Vagina (tissue), 2 donors: ENCODE data around the gene CRABP1. TPM values are rescaled to one million over a fixed set of nuclear protein-coding genes. Genes with fewer than 3 reads are reported as not detected.

Experiments
- DNase-seq, 2 donors: peaks; one replicate each; pipeline ENCODE4 v3.0.0-alpha.2; 2017; ENCODE audit errors: extremely low spot score in 2 of 2
- H3K27ac ChIP-seq: fragments of 200-600 bp; sonication (generic); one replicate; pipeline ENCODE4 v1.5.1; 2019
- H3K27me3 ChIP-seq: fragments of 200-600 bp; sonication (generic); one replicate; pipeline ENCODE4 v1.5.1; 2019
- H3K36me3 ChIP-seq, 2 donors: fragments of 200-600 bp; sonication (generic); one replicate each; pipeline ENCODE4 v1.5.1; 2017 to 2019
- H3K4me1 ChIP-seq: fragments of 200-600 bp; sonication (generic); one replicate; pipeline ENCODE4 v1.5.1; 2019
- H3K4me3 ChIP-seq, 2 donors: fragments of 200-600 bp; sonication (generic); 1 replicate in 1 of 2; 2 replicates in 1 of 2; pipeline ENCODE4 v1.5.1; 2016 to 2019
- H3K9me3 ChIP-seq: fragments of 200-600 bp; sonication (generic); one replicate; pipeline ENCODE4 v1.5.1; 2019
- POLR2A ChIP-seq, 2 donors: fragments of 450-650 bp; IDR thresholded peaks; one replicate each; pipeline ENCODE4 v1.6.1; 2017; ENCODE audit warnings: antibody characterized with exemption in 2 of 2, mild to moderate bottlenecking in 2 of 2, moderate library complexity in 2 of 2
- POLR2AphosphoS5 ChIP-seq, 2 donors: sonication (generic); formaldehyde crosslinking; IDR thresholded peaks; one replicate each; pipeline ENCODE4 v1.9.0; 2017; ENCODE audit warnings: antibody characterized with exemption in 2 of 2, mild to moderate bottlenecking in 2 of 2, low read depth in 1 of 2; ENCODE audit not compliant: insufficient read depth in 1 of 2
- intact Hi-C: fragments of 100-400 bp; cut with DNase I; formaldehyde crosslinking; loops from one replicate; pipeline ENCODE4 v1.15.1; 2023
- total RNA-seq: library from RNA; depleted of rRNA; stranded (reverse); fragments of >200 nt; gene quantifications from one replicate; pipeline ENCODE4 v1.2.3, GENCODE V29; 2016
- TF ChIP-seq, protein P1 (sequence below), 3 experiments: fragments of 450-650 bp in 2 of 3; fragments of 200-600 bp in 1 of 3; sonication (generic) in 1 of 3; IDR thresholded peaks; one replicate each; pipeline ENCODE4 v1.5.1; 2017 to 2019; ENCODE audit warnings: antibody characterized with exemption in 3 of 3, mild to moderate bottlenecking in 2 of 3, moderate library complexity in 2 of 3

The CRABP1 gene
- total RNA-seq, 1 donor from 2014 or later = not detected

DNA sequence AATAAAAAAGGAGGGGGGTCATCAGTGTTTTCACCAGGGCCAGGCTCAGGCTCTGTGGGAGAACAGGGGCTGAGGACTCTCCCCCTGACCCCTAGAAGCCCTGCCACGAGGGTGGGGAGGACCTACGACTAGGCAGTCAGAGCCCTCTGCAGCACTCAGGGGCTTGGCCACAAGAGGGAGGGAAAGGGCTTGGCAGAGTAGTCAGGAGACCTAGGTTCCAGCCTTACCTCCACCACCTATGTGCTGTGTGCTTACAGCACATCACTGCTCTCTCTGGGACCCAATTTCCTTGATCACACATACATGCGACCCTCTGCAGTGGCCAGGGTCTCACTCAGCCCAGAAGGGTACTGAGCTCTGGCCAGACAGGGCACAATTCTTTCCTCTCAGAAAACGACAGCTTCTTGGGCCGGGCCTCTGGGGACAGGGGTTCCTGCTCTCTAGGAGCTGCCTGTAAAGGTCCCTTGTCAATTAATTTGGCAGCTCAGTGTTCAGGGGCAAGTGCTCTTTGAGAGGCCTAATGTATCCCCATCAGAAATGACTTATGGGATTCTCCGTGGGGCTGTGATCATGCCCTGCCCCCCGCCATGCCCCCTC, 24.4 kb upstream of the CRABP1 start:
- H3K4me1 ChIP-seq = no peaks in the 10 kb centered on the region
- H3K4me3 ChIP-seq = no peak overlapping the region
- no peaks in the 10 kb centered on the region for H3K36me3 ChIP-seq
- no peaks in the 10 kb centered on the region for H3K27me3 ChIP-seq
- intact Hi-C loops = loop anchor here (10.0 kb wide), 1 partner anchor 109 kb away; no protein-coding TSS in a partner anchor
- H3K27ac ChIP-seq = no peak overlapping the region
- TF ChIP-seq POLR2A (IDR thresholded peaks at IDR 0.05) (no peak), POLR2AphosphoS5 (IDR thresholded peaks at IDR 0.05; ENCODE audit: insufficient read depth in 1 of 2, low read depth in 1 of 2) (no peak)
- TF ChIP-seq, protein P1, sequence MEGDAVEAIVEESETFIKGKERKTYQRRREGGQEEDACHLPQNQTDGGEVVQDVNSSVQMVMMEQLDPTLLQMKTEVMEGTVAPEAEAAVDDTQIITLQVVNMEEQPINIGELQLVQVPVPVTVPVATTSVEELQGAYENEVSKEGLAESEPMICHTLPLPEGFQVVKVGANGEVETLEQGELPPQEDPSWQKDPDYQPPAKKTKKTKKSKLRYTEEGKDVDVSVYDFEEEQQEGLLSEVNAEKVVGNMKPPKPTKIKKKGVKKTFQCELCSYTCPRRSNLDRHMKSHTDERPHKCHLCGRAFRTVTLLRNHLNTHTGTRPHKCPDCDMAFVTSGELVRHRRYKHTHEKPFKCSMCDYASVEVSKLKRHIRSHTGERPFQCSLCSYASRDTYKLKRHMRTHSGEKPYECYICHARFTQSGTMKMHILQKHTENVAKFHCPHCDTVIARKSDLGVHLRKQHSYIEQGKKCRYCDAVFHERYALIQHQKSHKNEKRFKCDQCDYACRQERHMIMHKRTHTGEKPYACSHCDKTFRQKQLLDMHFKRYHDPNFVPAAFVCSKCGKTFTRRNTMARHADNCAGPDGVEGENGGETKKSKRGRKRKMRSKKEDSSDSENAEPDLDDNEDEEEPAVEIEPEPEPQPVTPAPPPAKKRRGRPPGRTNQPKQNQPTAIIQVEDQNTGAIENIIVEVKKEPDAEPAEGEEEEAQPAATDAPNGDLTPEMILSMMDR (IDR thresholded peaks at IDR 0.05) = no peak
- H3K9me3 ChIP-seq = no peaks in the 10 kb centered on the region
- DNase-seq = no peak

DNA sequence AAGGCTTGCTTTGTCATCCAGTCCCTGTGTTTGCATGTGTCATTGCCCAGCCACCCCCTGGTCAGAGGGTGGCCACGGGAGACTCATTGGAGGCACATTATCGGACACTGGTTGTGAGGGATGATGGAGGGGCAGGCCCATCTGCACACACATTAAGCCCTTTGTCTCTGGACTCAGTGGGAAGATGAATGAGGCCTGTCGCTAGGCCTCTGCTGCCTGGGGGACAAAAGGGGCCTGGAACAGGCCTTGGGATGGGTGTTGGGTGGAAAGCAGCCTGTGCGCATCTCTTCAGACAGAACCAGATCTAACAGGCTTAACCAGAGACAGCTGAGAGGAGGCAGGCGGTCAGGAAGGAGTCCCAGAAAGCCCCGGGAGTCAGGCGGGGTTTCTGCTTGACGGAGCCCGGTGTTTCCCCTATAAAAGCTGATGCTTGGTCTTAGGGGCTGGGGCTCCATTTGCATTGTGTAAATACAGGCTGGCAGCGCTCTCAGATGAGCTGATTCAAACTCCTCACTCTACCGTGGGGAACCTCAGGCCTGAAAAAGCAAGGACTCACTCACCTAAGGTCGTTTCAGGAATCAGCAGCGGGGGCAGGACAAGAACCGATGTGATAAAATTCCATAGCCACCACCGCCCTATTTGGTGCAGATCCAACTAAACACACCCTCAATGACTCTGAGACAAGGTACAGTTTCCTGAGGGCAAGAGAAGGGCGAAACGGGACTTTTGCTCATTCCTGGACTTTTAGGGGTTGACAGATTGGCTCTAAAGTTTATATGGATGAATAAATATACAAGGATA, 23.7 kb upstream of the CRABP1 start:
- intact Hi-C loops = loop anchor here (10.0 kb wide), 1 partner anchor 108 kb away; no protein-coding TSS in a partner anchor
- Histone ChIP-seq H3K27ac (no peak overlapping the region), H3K36me3 (no peaks in the 10 kb centered on the region), H3K27me3 (no peaks in the 10 kb centered on the region), H3K4me3 (no peak overlapping the region), H3K9me3 (no peaks in the 10 kb centered on the region), H3K4me1 (no peaks in the 10 kb centered on the region)
- no peak for TF ChIP-seq POLR2A (IDR thresholded peaks at IDR 0.05)
- TF ChIP-seq POLR2AphosphoS5 (IDR thresholded peaks at IDR 0.05; ENCODE audit: insufficient read depth in 1 of 2, low read depth in 1 of 2) = no peak
- TF ChIP-seq, protein P1 (IDR thresholded peaks at IDR 0.05) = no peak
- no peak for DNase-seq

DNA sequence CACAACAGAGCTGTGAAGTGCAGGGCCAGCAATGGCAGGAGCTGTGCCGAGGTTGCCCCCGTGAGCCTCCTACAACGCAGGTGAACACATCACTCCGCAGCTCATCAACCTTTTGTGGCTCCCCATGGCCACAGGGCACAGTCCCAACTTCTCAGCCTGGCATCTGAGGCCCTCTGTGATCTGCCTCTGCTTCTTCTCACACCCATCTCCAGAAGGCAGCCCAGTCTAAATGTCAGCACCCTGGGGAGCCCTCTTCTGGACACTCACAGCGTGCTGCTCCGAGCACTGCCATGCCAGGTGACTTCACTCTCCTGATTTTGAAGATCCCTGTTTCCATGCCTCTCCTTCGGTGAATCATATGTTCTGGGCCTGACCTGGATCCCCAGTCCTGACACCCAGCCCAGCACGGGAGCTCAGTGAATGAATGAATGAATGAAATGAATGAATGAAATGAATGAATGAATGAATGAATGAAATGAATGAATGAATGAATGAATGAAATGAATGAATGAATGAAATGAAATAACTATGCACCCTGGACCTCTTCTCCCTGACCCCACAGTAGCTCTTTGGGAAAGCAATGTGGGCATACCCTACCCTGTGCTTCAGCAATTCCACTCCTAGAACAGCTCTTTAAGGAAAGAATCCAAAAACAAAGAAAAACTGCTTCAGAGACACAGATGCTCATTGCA, 22.9 kb upstream of the CRABP1 start:
- no peak overlapping the region for H3K27ac ChIP-seq
- H3K4me3 ChIP-seq = no peak overlapping the region
- DNase-seq = no peak
- H3K9me3 ChIP-seq = no peaks in the 10 kb centered on the region
- no peak for TF ChIP-seq POLR2A (IDR thresholded peaks at IDR 0.05)
- TF ChIP-seq, protein P1 (IDR thresholded peaks at IDR 0.05) = no peak
- no peak for TF ChIP-seq POLR2AphosphoS5 (IDR thresholded peaks at IDR 0.05; ENCODE audit: insufficient read depth in 1 of 2, low read depth in 1 of 2)
- no peaks in the 10 kb centered on the region for H3K36me3 ChIP-seq
- H3K4me1 ChIP-seq = no peaks in the 10 kb centered on the region
- intact Hi-C loops = loop anchor here (10.0 kb wide), 1 partner anchor 108 kb away; no protein-coding TSS in a partner anchor
- H3K27me3 ChIP-seq = no peaks in the 10 kb centered on the region

DNA sequence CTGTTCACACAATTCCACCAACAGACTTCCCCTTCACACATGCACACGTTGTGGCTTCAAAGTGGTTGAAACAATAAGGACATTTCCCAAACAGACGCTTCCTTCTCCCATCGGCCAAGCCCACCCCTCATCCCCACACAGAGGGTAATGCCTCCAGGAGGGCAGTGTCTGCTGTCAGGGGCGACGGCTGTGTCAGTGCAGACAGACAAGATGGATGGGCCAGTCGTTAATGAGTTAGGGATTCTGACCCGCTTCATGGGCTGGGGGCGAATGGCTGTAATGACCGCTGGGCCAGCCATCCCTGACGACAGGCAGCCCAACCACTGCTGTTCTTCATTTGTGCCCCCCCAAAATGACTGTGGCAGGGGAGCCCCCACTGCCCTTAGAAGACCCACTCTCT, 20.6 kb upstream of the CRABP1 start:
- TF ChIP-seq, protein P1 (IDR thresholded peaks at IDR 0.05) = no peak
- TF ChIP-seq POLR2AphosphoS5 (IDR thresholded peaks at IDR 0.05; ENCODE audit: insufficient read depth in 1 of 2, low read depth in 1 of 2) (no peak), POLR2A (IDR thresholded peaks at IDR 0.05) (no peak)
- intact Hi-C loops = loop anchor here (10.0 kb wide), 1 partner anchor 105 kb away; no protein-coding TSS in a partner anchor

More for the DNA sequence above, 20.6 kb upstream of the CRABP1 start:
- H3K27ac ChIP-seq = no peak overlapping the region
- DNase-seq = no peak
- H3K9me3 ChIP-seq = no peaks in the 10 kb centered on the region
- H3K4me3 ChIP-seq = no peak overlapping the region
- no peaks in the 10 kb centered on the region for H3K36me3 ChIP-seq
- no peaks in the 10 kb centered on the region for H3K27me3 ChIP-seq
- H3K4me1 ChIP-seq = no peaks in the 10 kb centered on the region
